ENCODE measurements around the gene MRPL38.

DNA sequence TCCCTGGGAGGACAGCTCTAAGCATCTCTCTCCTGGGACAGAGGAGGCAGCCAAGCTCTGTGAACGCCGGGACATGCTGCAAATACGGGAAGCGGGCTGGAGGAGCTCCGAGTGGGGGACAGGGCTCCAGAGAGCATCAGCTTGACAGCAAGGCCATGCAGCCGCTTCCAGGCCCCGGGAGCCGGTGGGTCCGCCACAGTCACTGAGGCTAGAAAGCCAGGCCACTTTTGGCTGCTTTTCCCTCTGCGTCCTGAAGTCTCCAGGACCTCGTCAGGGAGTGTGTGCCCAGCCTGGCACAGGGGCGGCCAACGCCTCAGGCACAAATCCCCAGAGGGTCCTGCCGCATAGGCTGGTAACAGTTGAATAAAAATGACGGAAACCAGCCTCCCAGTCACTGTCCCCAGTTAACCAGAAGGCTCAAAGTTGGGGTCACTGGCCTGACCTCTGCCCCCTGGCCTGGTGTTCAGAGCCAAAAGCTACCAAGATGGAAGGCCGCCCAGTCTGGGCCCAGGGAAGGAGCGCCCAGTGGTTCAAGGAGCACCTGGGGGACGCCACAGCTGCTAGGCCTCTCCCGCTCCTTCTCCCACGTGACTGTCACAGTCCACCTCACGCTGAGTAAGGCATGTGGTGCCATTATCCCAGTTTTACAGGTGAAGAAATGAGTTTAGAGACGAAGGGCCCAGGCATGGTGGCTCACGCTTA is 4.8 kb downstream of the MRPL38 start:
- TF ChIP-seq POLR2A (IDR thresholded peaks at IDR 0.05) (no peak), POLR2AphosphoS5 (IDR thresholded peaks at IDR 0.05) (no peak)
- TF ChIP-seq, protein P1, sequence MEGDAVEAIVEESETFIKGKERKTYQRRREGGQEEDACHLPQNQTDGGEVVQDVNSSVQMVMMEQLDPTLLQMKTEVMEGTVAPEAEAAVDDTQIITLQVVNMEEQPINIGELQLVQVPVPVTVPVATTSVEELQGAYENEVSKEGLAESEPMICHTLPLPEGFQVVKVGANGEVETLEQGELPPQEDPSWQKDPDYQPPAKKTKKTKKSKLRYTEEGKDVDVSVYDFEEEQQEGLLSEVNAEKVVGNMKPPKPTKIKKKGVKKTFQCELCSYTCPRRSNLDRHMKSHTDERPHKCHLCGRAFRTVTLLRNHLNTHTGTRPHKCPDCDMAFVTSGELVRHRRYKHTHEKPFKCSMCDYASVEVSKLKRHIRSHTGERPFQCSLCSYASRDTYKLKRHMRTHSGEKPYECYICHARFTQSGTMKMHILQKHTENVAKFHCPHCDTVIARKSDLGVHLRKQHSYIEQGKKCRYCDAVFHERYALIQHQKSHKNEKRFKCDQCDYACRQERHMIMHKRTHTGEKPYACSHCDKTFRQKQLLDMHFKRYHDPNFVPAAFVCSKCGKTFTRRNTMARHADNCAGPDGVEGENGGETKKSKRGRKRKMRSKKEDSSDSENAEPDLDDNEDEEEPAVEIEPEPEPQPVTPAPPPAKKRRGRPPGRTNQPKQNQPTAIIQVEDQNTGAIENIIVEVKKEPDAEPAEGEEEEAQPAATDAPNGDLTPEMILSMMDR (IDR thresholded peaks at IDR 0.05) = no peak
